ENCODE data around the gene CD48.

CD48 gene

GRCh38 chr1:160742428-160743127, 31.0 kb upstream of the CD48 start:
- DNase-seq (ENCODE audit: low read depth), result no peak
- TF ChIP-seq CTCF (conservative IDR thresholded peaks at IDR 0.05; ENCODE audit: control insufficient read depth, insufficient read depth, low read depth, low read length), result no peak
- H3K4me3 ChIP-seq (ENCODE audit: control insufficient read depth, low read depth, low read length), result no peak overlapping the region

GRCh38 chr1:160741612-160742348, 30.2 kb upstream of the CD48 start:
- TF ChIP-seq CTCF (conservative IDR thresholded peaks at IDR 0.05; ENCODE audit: control insufficient read depth, insufficient read depth, low read depth, low read length), result no peak

GRCh38 chr1:160741092-160741501, 29.5 kb upstream of the CD48 start:
- no peak for DNase-seq (ENCODE audit: low read depth)
- H3K4me3 ChIP-seq (ENCODE audit: control insufficient read depth, low read depth, low read length), result no peak overlapping the region
- TF ChIP-seq CTCF (conservative IDR thresholded peaks at IDR 0.05; ENCODE audit: control insufficient read depth, insufficient read depth, low read depth, low read length), result no peak

More at GRCh38 chr1:160741612-160742348, 30.2 kb upstream of the CD48 start:
- no peak overlapping the region for H3K4me3 ChIP-seq (ENCODE audit: control insufficient read depth, low read depth, low read length)
- no peak for DNase-seq (ENCODE audit: low read depth)

GRCh38 chr1:160740133-160740688, 28.6 kb upstream of the CD48 start:
- no peak for DNase-seq (ENCODE audit: low read depth)
- no peak for TF ChIP-seq CTCF (conservative IDR thresholded peaks at IDR 0.05; ENCODE audit: control insufficient read depth, insufficient read depth, low read depth, low read length)
- H3K4me3 ChIP-seq (ENCODE audit: control insufficient read depth, low read depth, low read length), result no peak overlapping the region

GRCh38 chr1:160739098-160739511, 27.5 kb upstream of the CD48 start, which contains the start of gene SLAMF7:
Gene SLAMF7, plus strand, starts transcription at chr1:160739247. Its CDS starts 55 bp downstream, at chr1:160739302.
- no peak for DNase-seq (ENCODE audit: low read depth)
- TF ChIP-seq CTCF (conservative IDR thresholded peaks at IDR 0.05; ENCODE audit: control insufficient read depth, insufficient read depth, low read depth, low read length), result no peak
- no peak within 1 kb of the TSS for H3K4me3 ChIP-seq (ENCODE audit: control insufficient read depth, low read depth, low read length)

GRCh38 chr1:160738271-160738670, 26.6 kb upstream of the CD48 start:
- H3K4me3 ChIP-seq (ENCODE audit: control insufficient read depth, low read depth, low read length), result no peak overlapping the region
- no peak for TF ChIP-seq CTCF (conservative IDR thresholded peaks at IDR 0.05; ENCODE audit: control insufficient read depth, insufficient read depth, low read depth, low read length)
- DNase-seq (ENCODE audit: low read depth), result no peak
